Chondrocyte (in vitro differentiated cells): ENCODE measurements around the gene SPACA4. TPM values are rescaled to one million over a fixed set of nuclear protein-coding genes. Genes with fewer than 3 reads are reported as not detected.

Source experiments
- DNase-seq: peaks from one replicate; pipeline ENCODE4 v3.0.0; 2021; ENCODE audit warnings: mixed read lengths, low spot score
- H3K27ac Mint-ChIP-seq: one replicate; pipeline ENCODE4 v1.8.0; 2021; ENCODE audit warnings: mild to moderate bottlenecking, moderate library complexity, mixed read lengths; ENCODE audit not compliant: unreplicated experiment
- H3K27me3 Mint-ChIP-seq: 2 replicates; pipeline ENCODE4 v1.8.0; 2021; ENCODE audit warnings: low read depth, mixed read lengths
- H3K36me3 Mint-ChIP-seq: 2 replicates; pipeline ENCODE4 v1.8.0; 2021; ENCODE audit warnings: low read depth, mixed read lengths
- H3K4me1 Mint-ChIP-seq: 2 replicates; pipeline ENCODE4 v1.8.0; 2021; ENCODE audit warnings: low read depth, mild to moderate bottlenecking, mixed read lengths
- H3K4me3 Mint-ChIP-seq: one replicate; pipeline ENCODE4 v1.8.0; 2021; ENCODE audit warnings: mild to moderate bottlenecking, moderate library complexity, mixed read lengths; ENCODE audit not compliant: unreplicated experiment
- H3K9me3 Mint-ChIP-seq: 2 replicates; pipeline ENCODE4 v1.8.0; 2021; ENCODE audit warnings: low read depth, mixed read lengths
- total RNA-seq: library from RNA; stranded (reverse); gene quantifications from 3 replicates; pipeline ENCODE4 v1.2.1, GENCODE V29; 2021
- TF ChIP-seq, protein P1 (sequence below): fragments of 200-600 bp; sonication (generic); IDR thresholded peaks from 2 replicates; pipeline ENCODE4 v1.5.0; 2021; ENCODE audit warnings: antibody characterized with exemption, mild to moderate bottlenecking, moderate library complexity

SPACA4 gene
- total RNA-seq, 1 donor from 2014 or later: not detected

DNA sequence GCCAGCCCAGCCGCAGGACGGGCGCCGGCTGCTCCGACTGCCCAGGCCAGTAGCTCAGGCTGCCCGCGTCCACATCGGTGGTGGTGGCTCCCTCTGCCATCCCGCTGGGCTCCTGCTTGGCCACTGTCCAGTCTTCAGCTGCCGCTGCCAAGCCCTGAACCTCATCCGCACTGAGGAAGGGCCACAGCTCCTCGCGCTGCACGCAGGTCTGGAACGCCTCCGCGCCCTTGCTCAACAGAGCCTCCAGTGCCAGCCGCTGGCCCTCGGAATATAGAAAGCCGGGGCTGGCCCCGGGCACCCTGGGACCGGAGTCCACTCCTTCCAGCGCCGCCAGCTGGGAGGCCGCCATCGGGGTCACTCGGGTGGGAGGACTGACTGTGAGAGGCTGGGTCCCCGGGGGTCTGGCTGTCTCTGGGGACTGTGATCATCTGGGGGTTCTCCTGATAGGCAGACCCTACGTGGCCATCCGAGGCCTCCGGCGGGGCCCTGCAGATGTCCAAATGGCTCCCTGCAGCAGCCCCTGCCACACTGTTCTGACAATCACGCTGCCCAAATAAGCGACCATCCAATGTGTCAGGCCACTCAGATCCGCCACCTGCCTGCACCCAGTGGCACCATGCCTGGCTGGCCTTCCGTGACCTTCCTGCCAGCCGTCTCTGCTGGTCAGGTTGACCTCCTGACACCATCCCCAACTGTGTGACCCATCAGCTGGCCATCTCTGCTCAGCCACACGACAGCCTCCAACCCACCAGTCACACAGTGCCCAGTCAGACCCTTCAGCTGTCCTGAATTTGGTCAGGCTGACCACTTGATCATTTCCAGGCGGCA is 6.7 kb downstream of the SPACA4 start:
- no peaks in the 10 kb centered on the region for H3K27me3 Mint-ChIP-seq
- peak overlapping the region; percentile 46 for H3K27ac Mint-ChIP-seq
- H3K36me3 Mint-ChIP-seq: peaks cover 13% of the 10 kb centered on the region
- H3K4me3 Mint-ChIP-seq: no peak overlapping the region
- no peaks in the 10 kb centered on the region for H3K9me3 Mint-ChIP-seq
- peaks cover 22% of the 10 kb centered on the region for H3K4me1 Mint-ChIP-seq
- DNase-seq: no peak
- TF ChIP-seq, protein P1, sequence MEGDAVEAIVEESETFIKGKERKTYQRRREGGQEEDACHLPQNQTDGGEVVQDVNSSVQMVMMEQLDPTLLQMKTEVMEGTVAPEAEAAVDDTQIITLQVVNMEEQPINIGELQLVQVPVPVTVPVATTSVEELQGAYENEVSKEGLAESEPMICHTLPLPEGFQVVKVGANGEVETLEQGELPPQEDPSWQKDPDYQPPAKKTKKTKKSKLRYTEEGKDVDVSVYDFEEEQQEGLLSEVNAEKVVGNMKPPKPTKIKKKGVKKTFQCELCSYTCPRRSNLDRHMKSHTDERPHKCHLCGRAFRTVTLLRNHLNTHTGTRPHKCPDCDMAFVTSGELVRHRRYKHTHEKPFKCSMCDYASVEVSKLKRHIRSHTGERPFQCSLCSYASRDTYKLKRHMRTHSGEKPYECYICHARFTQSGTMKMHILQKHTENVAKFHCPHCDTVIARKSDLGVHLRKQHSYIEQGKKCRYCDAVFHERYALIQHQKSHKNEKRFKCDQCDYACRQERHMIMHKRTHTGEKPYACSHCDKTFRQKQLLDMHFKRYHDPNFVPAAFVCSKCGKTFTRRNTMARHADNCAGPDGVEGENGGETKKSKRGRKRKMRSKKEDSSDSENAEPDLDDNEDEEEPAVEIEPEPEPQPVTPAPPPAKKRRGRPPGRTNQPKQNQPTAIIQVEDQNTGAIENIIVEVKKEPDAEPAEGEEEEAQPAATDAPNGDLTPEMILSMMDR: no peak

DNA sequence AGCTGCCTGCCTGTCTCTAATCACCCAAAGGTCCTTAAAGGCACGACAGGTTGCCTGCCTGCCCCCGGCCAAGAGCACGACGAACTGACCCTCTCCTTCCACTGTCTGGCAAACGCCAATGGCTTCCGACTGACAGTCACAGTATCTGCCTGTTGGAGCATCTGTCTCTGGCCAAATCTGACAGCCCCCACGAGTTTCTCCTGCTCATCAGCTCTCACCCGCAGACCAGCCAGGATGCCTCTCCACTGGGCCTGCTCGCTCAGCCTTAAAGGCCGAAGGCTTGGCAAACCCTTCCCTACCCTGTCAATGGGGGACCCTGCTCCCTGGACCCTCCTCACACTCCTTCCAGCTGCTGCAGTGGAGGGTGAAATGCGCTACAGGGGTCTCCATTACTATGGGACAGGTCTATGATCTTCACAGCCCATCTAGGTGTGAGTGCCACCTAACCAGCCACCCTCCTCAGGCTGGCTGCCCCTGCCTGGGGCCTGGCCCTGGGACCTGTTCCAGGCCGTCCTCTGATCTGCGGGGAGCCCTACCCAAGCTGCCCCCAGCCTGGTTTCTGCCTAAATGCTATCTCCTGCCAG is 7.4 kb downstream of the SPACA4 start:
- H3K36me3 Mint-ChIP-seq: peaks cover 15% of the 10 kb centered on the region
- no peak overlapping the region for H3K4me3 Mint-ChIP-seq
- DNase-seq: no peak
- H3K4me1 Mint-ChIP-seq: peaks cover 27% of the 10 kb centered on the region
- no peaks in the 10 kb centered on the region for H3K9me3 Mint-ChIP-seq
- peak overlapping the region; percentile 46 for H3K27ac Mint-ChIP-seq
- H3K27me3 Mint-ChIP-seq: no peaks in the 10 kb centered on the region
- TF ChIP-seq, protein P1: no peak

DNA sequence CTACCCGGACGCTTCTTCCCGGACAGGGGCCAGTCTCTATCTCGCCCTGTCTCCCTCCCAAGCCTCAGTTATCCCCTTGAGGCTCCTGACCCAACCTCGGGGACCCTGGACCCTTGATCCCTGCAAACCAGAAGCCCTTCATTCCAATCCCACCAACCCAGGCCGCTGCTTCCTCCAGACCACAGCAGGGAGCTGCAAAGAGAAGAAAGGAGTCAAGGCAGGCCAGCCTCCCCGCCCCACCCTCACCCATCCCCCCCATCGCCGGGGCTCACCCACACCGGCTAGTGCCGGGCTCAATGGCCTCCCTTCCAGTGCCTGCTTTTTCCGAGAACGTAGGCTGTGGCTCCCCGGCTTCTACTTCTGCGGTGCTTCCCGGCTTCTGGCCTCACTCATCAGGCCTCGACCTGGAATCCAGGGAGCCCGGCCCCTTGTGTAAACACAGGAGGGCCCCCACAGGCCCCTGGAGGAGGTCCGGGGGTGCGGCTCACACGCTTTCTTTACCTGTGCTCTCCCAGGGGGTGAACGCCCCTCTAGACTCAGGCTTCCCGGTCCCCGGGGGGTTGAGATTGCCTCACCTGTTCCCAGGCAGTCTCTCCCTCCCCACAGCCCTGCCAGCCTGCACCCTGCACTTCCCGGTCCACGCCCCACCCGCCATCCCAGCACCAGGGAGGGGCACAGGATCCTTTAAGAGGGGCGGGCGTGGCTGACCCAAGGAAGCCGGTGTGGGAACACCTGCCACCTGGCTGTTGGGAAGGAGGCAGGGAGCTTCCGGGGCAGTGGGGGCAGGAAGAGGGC is 8.1 kb downstream of the SPACA4 start, which contains the start of gene FAM83E:
Gene FAM83E, minus strand, starts transcription at position 641 of the 795 bp plus-strand sequence. CDS start 1,704 bp downstream, outside the sequence.
- TF ChIP-seq, protein P1: no peak
- H3K27me3 Mint-ChIP-seq: no peaks in the 10 kb centered on the region
- peaks cover 15% of the 10 kb centered on the region for H3K36me3 Mint-ChIP-seq
- H3K4me1 Mint-ChIP-seq: peaks cover 29% of the 10 kb centered on the region
- H3K9me3 Mint-ChIP-seq: no peaks in the 10 kb centered on the region
- DNase-seq: no peak
- peak within 1 kb of the TSS; percentile 46 for H3K27ac Mint-ChIP-seq
- peak within 1 kb of the TSS; percentile 25 for H3K4me3 Mint-ChIP-seq

DNA sequence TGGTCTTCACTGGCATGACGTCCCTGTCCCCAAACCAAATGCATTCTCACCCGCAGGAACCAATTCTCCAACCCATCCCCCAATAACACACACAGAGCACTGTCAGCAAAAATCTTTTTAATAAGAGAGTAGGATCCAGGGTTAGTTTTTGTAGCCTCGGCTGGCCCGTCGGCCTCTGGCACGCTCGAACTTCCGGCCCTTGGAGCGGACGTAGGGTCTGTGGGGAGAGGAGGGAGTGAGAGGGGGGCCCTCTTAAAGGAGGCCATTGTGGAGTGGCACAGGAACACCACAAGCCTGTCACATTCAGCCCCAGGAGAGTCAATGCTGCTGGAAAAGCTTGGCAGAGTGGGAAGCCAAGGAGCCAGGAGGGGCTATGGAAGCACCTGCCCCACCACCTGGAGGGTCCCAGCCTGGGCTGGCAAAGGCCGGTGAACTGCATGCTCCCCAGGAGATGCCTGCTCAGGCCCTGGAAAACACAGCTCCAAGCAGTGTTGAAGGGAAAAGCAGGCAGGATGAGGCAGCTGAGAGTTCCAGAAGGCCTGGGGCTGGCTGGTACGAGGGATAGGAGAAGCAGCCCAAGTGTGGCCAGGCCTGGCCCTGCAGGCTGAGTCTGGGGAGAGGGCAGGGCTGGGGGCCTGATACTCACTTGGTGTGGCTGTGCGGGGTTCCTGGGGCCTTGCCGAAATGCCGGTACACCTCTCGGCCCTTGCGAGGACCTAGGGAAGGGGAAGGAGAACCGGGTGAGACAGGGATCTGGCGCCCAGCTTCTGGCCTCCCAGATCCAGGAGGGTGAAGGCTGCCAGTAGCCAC is 8.9 kb downstream of the SPACA4 start:
- Mint-ChIP-seq H3K4me3 (peak overlapping the region; percentile 25), H3K27me3 (no peaks in the 10 kb centered on the region), H3K27ac (peak overlapping the region; percentile 2), H3K4me1 (peaks cover 37% of the 10 kb centered on the region), H3K36me3 (peaks cover 15% of the 10 kb centered on the region), H3K9me3 (no peaks in the 10 kb centered on the region)
- TF ChIP-seq, protein P1: no peak
- no peak for DNase-seq
